GM19099 (cell line): ENCODE data around the gene FBL.

Experiments used
- POLR2A ChIP-seq: IDR thresholded peaks from 3 replicates; pipeline ENCODE4 v1.6.1; 2011; ENCODE audit warnings: low read depth; ENCODE audit not compliant: insufficient read length; ENCODE audit errors: extremely low read depth

Gene FBL

GRCh38 chr19:39845933-39846677 is at the start of gene FBL:
FBL (minus strand) TSS chr19:39846379; CDS start chr19:39846300, 79 bp downstream.
- peak; percentile 91 for TF ChIP-seq POLR2A

DNA sequence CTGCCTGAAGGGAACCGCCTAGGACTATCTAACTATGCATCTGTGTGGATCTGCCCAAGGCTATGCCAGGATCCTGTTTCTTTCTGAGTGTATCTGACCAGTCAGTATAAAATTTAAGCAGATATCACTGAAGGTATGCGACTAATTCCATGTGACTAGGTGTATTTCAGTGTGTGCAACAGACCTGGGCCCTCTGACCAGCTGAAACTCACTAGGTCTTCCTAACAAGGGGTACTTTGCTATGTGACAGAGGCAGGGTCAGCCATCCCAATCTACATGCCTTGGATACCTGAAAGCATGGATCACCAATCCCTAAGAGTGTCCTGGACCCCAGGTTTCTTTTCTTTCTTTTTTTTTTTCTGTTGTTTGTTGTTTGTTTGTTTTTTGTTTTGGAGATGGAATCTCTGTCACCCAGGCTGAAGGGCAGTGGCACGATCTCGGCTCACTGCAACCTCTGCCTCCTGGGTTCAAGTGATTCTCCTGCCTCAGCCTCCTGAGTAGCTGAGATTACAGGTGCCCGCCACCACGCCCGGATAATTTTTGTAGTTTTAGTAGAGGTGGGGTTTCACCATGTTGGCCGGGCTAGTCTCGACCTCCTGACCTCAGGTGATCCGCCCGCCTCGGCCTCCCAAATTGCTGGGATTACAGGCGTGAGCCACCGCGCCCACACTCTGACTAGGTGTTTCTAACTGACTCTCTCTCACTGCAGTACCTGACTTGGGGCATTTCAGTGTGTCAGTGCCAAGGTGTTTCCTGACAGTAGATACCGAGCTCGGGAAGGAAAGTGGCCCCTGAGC is 44.8 kb upstream of the FBL start:
- TF ChIP-seq POLR2A, result no peak

DNA sequence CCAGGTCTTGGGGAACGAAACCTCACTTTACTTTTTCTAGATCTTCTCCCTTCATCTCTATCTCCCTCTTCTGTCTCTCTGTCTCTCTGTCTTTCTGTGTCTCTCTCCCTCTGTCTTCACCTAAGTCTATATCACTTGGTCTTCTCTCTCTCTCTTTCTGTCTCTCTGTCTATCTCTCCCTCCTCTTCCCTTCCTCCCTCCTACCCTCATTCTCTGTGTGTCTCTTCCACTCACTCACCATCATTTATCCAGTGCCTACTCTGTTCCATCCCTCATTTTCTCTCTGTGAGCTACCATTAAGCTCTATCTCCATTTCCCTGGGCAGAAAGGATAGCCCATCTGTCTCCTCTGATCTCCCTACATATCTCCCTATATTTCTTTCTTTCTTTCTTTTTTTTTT is 32.2 kb upstream of the FBL start:
- no peak for TF ChIP-seq POLR2A

- TF ChIP-seq POLR2A, result no peak
Measured at GRCh38 chr19:39874404-39874803, 28.2 kb upstream of the FBL start.

GRCh38 chr19:39873385-39873784 is 27.2 kb upstream of the FBL start:
- TF ChIP-seq POLR2A, result no peak

GRCh38 chr19:39871886-39872866 is 26.0 kb upstream of the FBL start:
- no peak for TF ChIP-seq POLR2A

GRCh38 chr19:39871362-39871761 is 25.2 kb upstream of the FBL start:
- no peak for TF ChIP-seq POLR2A

- no peak for TF ChIP-seq POLR2A
Measured at GRCh38 chr19:39870171-39870971, 24.2 kb upstream of the FBL start.

GRCh38 chr19:39867952-39868351 is 21.8 kb upstream of the FBL start:
- TF ChIP-seq POLR2A, result no peak

- TF ChIP-seq POLR2A, result no peak
Measured at GRCh38 chr19:39867133-39867532, 21.0 kb upstream of the FBL start.

GRCh38 chr19:39865953-39866352 is 19.8 kb upstream of the FBL start:
- TF ChIP-seq POLR2A, result no peak

DNA sequence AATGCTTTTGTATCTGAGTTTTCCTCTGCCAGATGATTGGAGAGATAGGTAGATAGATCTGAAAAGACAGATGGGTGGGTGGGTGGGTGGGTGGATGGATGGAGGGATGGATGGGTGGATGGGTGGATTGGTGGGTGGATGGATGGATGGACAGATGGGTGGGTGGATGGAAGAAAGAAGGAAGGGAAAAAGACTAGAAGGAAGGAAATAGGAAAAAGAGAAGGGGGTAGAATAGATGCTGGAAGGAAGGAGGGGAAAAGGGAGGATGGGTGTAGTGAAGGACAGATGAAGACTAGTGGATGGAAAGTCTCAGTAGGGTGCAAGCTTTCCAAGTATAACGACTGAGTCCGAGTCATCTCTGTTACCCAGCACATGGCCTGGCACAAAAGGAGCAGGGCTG is 19.0 kb upstream of the FBL start:
- TF ChIP-seq POLR2A, result no peak

DNA sequence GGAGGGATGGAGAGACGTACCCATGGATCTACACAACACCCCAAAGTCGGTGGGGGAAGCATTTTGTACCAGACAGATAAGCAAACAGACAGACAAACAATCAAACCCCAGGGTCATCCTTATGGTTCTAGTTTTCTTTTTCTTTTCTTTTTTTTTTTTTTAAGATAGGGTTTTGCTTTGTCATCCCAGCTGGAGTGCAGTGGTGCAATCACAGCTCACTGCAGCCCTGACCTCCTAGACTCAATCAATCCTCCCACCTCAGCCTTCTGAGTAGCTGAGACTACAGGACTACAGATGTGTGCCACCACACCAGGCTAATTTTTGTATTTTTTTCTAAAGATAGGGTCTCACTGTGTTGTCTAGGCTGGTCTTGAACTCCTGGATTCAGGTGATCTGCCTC is 17.9 kb upstream of the FBL start:
- no peak for TF ChIP-seq POLR2A

DNA sequence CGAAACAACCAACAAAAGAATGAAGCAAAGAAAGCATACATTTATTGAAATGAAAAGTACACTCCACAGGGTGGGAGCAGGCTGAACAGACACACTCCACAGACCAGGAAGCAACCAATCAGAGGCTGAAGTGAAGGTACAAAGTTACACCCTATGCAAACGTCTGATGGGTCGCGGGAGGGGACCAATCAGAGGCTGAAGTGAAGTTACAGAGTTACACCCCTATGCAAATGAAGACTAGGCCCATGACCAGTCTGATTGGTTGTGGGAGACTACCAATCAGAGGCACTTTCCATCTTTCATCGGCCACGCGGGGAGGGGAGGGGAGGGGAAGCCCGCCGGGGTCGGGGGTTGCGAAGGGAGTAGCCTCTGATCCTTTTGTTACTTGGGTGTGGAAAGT is 12.4 kb upstream of the FBL start:
- TF ChIP-seq POLR2A, result no peak
